Fibroblast of skin of scalp (primary cell): ENCODE results near the gene TSHZ3.

Experiments
- DNase-seq: peaks from one replicate; pipeline ENCODE4 v3.0.0-alpha.2; 2013

Gene TSHZ3

DNA sequence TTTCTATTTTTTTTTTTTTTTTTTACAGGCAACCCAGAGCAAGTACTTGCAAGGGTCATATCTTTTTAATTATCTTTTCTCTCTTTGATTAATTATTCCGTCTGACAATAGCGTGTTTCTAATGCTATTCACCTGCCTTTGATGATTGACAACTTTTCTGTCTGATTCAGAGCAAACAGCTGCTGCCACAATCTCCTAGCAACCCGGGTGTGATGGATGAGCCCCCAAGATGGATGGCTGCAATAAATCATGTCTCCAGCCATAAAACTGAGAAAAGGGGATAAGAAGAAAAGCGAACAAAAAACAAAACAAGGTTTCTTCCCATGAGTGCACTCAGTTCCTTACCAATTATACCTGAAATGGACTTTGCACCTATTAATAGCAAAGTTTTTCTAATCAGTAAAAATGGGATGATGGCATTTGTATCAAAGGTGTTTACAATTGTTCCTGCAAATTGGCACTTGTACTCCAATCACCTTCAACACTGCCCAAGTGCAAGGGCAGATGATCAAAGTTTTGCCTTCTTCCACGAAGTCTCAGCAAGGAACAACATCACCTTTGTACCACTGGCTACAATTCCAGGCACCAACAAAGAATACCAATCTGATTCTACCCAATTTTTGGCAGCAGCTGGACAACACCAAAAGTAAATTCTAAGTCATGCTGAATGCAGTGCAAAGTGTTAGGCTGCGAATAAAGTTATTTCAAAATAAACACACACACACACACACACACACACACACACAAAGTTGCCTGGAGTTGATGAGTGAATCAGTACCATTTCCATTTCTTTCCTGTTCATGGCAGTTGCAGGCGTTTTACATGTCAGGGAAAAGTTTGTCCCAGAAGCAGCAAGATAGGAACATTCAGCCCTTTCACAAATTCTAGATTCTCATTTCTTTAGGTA is 12.0 kb downstream of the TSHZ3 start:
- no peak for DNase-seq

DNA sequence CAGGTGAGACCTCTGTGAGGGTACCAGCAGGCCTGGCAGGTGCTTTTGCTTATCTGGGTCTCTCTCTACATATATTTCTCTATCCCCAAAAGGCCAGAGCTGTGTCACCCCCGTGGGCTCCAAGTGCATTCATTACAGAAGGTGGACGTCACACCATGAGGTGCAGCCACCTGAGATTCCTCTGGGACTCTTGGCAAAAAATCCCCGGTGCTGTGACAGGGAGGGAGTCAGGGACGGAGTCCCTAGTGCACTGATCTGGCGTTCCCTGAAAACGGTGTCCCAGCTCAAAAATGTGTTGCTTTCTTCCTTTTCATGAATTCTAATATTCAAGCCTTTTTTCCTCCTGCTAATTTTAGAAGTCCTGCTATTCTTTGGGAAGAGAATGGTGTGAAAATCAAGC is 13.5 kb downstream of the TSHZ3 start:
- no peak for DNase-seq

DNA sequence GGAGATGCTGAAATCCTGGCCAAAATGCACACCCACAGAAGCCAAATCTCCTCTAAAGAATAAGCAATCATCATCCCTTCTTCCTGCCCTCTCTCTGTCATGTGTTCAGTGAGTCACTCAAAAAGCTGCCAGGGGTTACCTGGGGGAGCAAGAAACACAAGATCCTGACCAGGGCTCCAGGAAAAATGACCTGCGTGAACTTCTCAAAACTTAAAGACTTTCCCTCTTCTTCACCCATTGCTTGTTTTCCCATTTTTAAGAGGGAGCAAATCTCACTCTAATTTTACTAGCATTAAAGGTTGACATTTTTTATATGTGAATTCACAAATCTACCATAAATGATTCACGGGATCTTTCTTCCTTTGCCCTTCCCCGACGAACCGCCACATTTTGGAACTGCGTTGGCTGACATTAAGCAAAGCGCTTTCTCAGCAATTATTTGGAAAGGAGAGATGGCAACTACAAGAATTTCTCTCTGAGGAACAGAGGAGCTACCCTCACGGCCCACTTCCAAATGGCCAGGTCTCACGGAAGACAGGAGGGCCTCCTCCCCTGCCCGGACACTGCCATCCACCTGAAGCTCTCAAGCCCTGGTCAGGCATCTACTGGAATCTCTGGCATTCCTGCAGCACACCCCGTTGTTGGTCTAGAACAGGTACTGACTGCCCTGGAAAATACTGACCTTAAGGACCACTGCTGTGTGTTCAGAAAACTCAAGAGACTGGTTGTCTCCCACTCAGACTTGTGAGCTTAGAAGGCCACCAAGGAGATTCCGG is 14.2 kb downstream of the TSHZ3 start:
- no peak for DNase-seq

DNA sequence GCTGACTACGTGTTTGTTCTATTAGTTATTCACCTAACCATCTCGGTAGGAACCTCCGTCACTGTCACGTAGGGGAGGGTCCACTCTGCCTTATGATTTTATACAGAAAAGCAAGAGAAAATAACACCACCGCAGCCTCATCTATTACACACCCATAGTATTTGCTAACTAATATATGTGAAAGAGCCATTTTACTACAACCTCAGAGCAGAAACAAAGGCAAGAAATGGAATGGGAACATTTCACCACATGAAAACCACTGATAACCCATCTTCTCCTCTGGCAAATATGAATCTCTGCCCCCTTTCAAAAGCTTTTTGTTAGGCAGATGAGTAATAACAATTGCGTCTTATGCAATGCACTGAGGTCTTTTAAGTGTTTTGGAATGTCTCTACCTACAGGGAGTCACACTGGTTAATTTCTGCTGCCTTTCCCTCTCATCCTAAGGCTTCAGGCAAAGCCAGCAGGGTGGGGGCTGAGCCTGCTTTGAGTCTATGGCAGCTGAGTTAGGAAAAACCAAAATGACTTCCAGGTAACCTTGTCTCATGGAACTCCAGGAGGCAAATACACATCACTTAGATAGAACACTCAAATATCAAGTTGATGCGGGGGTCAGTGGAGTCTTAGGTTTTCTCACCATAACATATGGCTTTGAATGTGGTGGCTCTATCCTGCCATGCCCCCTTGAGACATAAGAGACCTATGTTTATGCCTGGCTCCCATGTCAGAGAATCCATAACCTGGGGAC is 15.0 kb downstream of the TSHZ3 start:
- peak; percentile 56 for DNase-seq

DNA sequence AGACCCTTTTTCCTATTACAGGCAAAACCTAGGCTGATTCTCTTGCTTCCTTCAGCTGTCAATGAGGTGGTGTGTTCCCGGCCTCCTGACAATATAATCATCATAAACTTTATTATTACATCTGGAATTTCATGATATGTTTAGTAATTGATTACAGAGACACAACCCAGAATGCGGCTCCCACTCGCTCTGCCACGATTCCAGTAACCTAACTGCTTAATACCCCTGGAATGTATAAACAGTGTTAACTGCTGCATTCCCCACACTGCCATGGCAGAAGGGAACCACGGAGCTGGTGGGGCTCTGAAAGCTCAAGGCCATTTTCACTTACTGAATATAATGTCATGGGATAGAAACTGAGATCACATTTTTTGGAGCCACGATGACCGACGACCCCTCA is 17.1 kb downstream of the TSHZ3 start:
- DNase-seq: peak; percentile 82

GRCh38 chr19:31331536-31331935 is 17.7 kb downstream of the TSHZ3 start:
- DNase-seq: no peak

- DNase-seq: no peak
Measured at GRCh38 chr19:31330761-31331160, 18.5 kb downstream of the TSHZ3 start.

GRCh38 chr19:31330237-31330636 is 19.0 kb downstream of the TSHZ3 start:
- no peak for DNase-seq

GRCh38 chr19:31329819-31330218 is 19.4 kb downstream of the TSHZ3 start:
- peak; percentile 27 for DNase-seq

- no peak for DNase-seq
Measured at GRCh38 chr19:31328238-31328637, 21.0 kb downstream of the TSHZ3 start.

- no peak for DNase-seq
Measured at GRCh38 chr19:31326329-31327028, 22.8 kb downstream of the TSHZ3 start.

DNA sequence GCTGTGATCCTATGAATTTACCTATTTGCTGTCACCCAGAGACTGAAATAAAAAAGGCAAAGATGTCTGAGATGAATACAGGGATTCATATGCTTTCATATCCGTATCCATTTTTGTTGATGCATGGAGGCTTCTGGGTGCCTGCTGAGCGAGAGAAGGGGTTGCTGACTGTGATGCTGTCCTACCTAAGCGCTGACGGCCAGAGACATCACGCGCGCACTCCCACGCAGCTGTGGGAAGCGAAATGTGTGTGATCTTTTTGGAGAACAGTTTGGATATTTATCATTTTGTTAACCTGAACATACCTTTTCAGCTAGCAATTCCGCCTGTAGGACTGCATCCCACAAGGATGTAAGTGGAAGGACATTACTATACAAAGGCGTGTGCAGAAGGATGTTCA is 23.9 kb downstream of the TSHZ3 start:
- DNase-seq: no peak

- DNase-seq: no peak
Measured at GRCh38 chr19:31319465-31319864, 29.8 kb downstream of the TSHZ3 start.

- DNase-seq: no peak
Measured at GRCh38 chr19:31318790-31319425, 30.3 kb downstream of the TSHZ3 start.

DNA sequence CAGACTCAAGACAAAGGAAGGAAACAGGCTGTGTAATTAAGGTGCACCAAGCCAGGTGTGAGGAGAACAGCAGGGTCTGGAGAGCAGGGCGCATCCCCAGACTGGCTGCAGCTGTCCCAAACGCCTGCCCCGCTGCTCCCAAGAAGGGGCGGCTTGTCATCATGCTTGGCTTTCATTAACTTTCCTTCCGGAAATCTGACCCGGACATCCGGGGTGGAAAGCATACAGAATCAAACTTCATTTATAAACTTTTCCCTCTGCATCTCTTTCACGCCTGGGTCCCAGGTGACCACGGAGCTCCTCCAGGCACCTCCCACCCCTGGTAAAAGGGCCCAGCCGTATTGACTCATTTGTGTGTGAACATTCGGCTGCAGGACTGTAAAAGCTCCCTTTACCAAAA is 31.7 kb downstream of the TSHZ3 start:
- DNase-seq: no peak

DNA sequence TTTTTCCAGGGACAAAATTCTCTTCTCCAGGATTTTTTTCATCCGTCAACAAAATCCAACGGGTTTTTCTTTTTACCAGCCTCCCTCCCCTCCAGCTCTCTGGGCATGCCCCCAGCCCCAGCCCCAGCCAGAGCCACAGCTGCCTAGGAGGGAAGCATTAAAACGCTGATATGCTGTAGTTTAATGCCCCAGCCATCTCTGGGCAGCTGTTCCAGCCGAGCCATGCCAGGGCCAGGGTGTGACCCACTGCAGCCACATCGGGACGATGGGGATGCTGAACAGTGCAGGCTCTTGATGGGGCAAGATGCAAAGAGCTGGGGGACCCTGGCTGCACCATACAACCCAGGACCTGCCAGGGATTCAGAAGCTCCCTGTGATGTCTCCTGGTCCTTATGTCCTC is 32.1 kb downstream of the TSHZ3 start:
- DNase-seq: no peak

- no peak for DNase-seq
Measured at GRCh38 chr19:31316201-31316951, 32.9 kb downstream of the TSHZ3 start.

GRCh38 chr19:31315652-31316051 is 33.6 kb downstream of the TSHZ3 start:
- no peak for DNase-seq

GRCh38 chr19:31314849-31315629 is 34.2 kb downstream of the TSHZ3 start:
- no peak for DNase-seq

DNA sequence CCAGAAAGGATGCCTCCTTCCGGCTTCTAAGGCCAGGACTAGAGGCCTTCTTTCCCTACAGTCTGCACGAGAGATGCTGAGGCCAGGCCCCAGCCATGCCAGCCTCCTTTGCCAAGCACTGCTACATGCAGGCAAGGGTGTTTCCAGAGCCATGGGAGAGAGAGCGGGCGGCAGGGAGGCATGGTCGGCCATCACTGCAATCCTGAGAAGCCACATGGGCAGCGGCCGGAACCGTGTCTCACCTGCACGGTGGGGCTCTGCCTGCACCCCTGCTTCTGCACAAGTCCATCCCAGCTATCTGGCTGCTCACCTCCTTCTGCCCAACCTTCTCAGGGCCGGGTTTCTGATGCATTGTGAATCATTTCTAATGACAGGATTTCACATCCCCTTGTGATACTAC is 35.1 kb downstream of the TSHZ3 start:
- DNase-seq: no peak
